ENCODE data around the gene RTN4R. TPM values are rescaled to one million over a fixed set of nuclear protein-coding genes. Genes with fewer than 3 reads are reported as not detected.
A peak's percentile ranks its signal among the peaks of the same experiment; 100 is the strongest.
"Not testable (repeated sequence)": the region's sequence is repeated elsewhere in the genome, so short reads cannot be mapped to it uniquely, and the experiment has no call there.

Gene RTN4R
- total RNA-seq, 1 experiment from 2014 or later: 12.2 TPM

GRCh38 chr22:20267441-20268278, 458 bp downstream of the RTN4R start:
- no peaks in the 10 kb centered on the region for H3K27me3 ChIP-seq (ENCODE audit: low read length)
- peak overlapping the region; percentile 81 for H3K4me2 ChIP-seq (ENCODE audit: low read length)
- ChIA-PET POLR2A (ENCODE audit: unreplicated experiment) (no interaction called here), CTCF (no interaction called here)
- H3K27ac ChIP-seq (ENCODE audit: low read length): no peak overlapping the region
- H4K20me1 ChIP-seq (ENCODE audit: low read length): no peaks in the 10 kb centered on the region
- DNase-seq: peak; percentile 14
- intact Hi-C loops (cut with micrococcal nuclease): no loop called here
- TF ChIP-seq CTCF (conservative IDR thresholded peaks at IDR 0.05; ENCODE audit: low read depth, low read length): no peak
- TF ChIP-seq EZH2phosphoT487 (IDR thresholded peaks at IDR 0.05; ENCODE audit: borderline replicate concordance, low read length): no peak
- no peak for TF ChIP-seq EZH2 (IDR thresholded peaks at IDR 0.05; ENCODE audit: low read length, unreplicated experiment)
- no peaks in the 10 kb centered on the region for H3K9me3 ChIP-seq (ENCODE audit: low read length)
- no peaks in the 10 kb centered on the region for H3F3A ChIP-seq (ENCODE audit: low read length, unreplicated experiment)
- no peaks in the 10 kb centered on the region for H3K79me2 ChIP-seq (ENCODE audit: low read length)
- H3K36me3 ChIP-seq (ENCODE audit: low read depth, low read length): no peaks in the 10 kb centered on the region
- no peak overlapping the region for H3K9ac ChIP-seq (ENCODE audit: low read length)
- H3K9me2 ChIP-seq (replicated peaks; ENCODE audit: low read length): no peaks in the 10 kb centered on the region
- BruUV-seq (replicated peaks): no TSS peak
- H3K4me3 ChIP-seq (ENCODE audit: low read length): peak overlapping the region; percentile 63
- no peaks in the 10 kb centered on the region for H3K4me1 ChIP-seq (ENCODE audit: insufficient read depth, low read length)
- ATAC-seq: peak; percentile 31
- H2AFZ ChIP-seq (ENCODE audit: low read length): peak overlapping the region; percentile 30; the same call in 1 of the 2 replicates

- ATAC-seq: not testable (repeated sequence)
These were observed 1.3 kb downstream of the RTN4R start for GRCh38 chr22:20266667-20267440.

DNA sequence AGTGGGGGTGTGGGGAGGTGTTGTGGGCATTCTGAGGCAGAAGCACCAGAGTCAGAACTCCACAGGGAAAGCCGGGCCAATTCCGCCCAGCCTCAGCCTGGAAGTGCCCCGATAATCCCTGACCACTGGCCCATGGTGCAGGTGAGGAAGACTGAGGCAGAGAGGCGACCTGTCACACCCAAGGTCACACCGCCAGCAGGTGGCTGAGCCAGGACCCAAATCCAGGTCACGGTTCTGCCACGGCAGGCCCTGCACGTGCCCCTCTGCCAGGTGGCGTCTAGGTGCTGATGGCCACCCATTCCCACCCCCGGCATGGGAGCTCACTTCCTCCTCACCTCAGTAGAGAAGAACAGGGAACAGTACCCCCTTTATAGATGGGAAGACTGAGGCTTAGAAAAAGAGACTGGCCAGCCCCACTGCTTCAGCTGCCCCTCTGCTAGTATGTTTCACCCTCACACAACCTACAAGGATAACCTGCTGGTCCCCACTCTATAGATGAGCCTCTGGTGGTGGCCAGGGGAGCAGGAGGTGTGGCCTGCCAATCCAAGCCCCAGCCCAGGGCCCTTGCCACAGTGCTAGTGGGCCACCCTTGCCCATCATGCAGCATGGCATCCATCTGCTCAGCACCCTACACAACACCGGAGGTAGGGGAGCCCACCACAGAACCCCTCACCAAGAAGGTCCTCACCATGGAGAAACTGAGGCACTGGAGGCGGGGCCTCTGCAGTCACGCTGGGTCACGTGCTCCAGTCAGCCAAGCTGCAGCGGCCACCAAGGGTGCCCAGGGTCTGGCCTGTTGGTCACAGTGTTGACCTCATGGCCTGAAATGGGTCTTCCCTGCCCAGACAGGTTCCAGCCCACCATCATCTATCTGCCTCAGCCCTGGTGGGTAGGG, 2.1 kb downstream of the RTN4R start:
- H3K27me3 ChIP-seq (ENCODE audit: low read length); ATAC-seq; H3K9me3 ChIP-seq (ENCODE audit: low read length); H3K79me2 ChIP-seq (ENCODE audit: low read length); DNase-seq; H3K9ac ChIP-seq (ENCODE audit: low read length); H3F3A ChIP-seq (ENCODE audit: low read length, unreplicated experiment); H3K36me3 ChIP-seq (ENCODE audit: low read depth, low read length); H3K4me3 ChIP-seq (ENCODE audit: low read length); POLR2A ChIA-PET (ENCODE audit: unreplicated experiment); H2AFZ ChIP-seq (ENCODE audit: low read length); H3K27ac ChIP-seq (ENCODE audit: low read length); intact Hi-C loops (cut with micrococcal nuclease); CTCF ChIA-PET; H4K20me1 ChIP-seq (ENCODE audit: low read length); H3K4me1 ChIP-seq (ENCODE audit: insufficient read depth, low read length); H3K4me2 ChIP-seq (ENCODE audit: low read length); H3K9me2 ChIP-seq (replicated peaks; ENCODE audit: low read length); BruUV-seq (replicated peaks): not testable (repeated sequence)

More at GRCh38 chr22:20266667-20267440, 1.3 kb downstream of the RTN4R start:
- POLR2A ChIA-PET (ENCODE audit: unreplicated experiment); DNase-seq; H3K27me3 ChIP-seq (ENCODE audit: low read length); CTCF ChIA-PET; H3K79me2 ChIP-seq (ENCODE audit: low read length); H3K27ac ChIP-seq (ENCODE audit: low read length); H3K9ac ChIP-seq (ENCODE audit: low read length); H3K9me2 ChIP-seq (replicated peaks; ENCODE audit: low read length); H4K20me1 ChIP-seq (ENCODE audit: low read length); H3K4me1 ChIP-seq (ENCODE audit: insufficient read depth, low read length); H3F3A ChIP-seq (ENCODE audit: low read length, unreplicated experiment); intact Hi-C loops (cut with micrococcal nuclease); H3K36me3 ChIP-seq (ENCODE audit: low read depth, low read length); H3K9me3 ChIP-seq (ENCODE audit: low read length); BruUV-seq (replicated peaks): not testable (repeated sequence)
- peak overlapping the region; percentile 63 for H3K4me3 ChIP-seq (ENCODE audit: low read length)
- H3K4me2 ChIP-seq (ENCODE audit: low read length): peak overlapping the region; percentile 81
- 0 out of 2 replicates have a peak overlapping the region, but pooled peaks have one; percentile 30 for H2AFZ ChIP-seq (ENCODE audit: low read length)

Data from PC-3 (cell line).